ENCODE measurements around the gene FUBP3. TPM values are rescaled to one million over a fixed set of nuclear protein-coding genes. Genes with fewer than 3 reads are reported as not detected.

The FUBP3 gene
- total and polyA plus RNA-seq, 4 donors = 22.9 to 44.6 (median 35.1) TPM

DNA sequence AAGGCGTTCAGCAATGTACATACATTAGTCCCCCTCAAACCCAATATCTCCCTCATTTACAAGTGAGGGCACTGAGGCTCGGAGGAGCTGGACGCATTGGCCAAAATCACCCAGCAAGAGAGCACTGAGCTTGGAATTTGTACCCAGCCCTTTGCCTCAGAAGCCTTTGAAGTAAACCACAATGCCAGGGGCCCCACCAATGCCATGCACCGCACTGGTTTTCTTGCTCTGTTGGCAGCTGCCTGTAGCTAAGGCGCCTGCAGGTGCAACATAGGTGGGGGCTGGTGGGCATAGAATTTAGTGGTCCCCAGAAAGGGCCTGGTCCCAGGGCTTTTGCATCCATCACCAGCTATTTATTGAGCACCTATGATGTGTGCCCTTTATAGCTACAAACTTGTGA, 37.3 kb upstream of the FUBP3 start:
- WGBS, 2 donors = 66 to 89% methylated on average over 5 of the region's 5 CpGs
- H3K9ac ChIP-seq (ENCODE audit: insufficient read depth in 1 of 2, low read length in 2 of 2) = no peak overlapping the region
- peaks cover 0 to 41% (median 19%) of the 10 kb centered on the region in 3 donors for H3K27me3 ChIP-seq (ENCODE audit: control insufficient read depth in 3 of 3, insufficient read depth in 3 of 3, low read length in 2 of 3)
- no peak overlapping the region for H3K27ac ChIP-seq (ENCODE audit: low read depth in 1 of 2, low read length in 1 of 2)
- TF ChIP-seq, protein P1, sequence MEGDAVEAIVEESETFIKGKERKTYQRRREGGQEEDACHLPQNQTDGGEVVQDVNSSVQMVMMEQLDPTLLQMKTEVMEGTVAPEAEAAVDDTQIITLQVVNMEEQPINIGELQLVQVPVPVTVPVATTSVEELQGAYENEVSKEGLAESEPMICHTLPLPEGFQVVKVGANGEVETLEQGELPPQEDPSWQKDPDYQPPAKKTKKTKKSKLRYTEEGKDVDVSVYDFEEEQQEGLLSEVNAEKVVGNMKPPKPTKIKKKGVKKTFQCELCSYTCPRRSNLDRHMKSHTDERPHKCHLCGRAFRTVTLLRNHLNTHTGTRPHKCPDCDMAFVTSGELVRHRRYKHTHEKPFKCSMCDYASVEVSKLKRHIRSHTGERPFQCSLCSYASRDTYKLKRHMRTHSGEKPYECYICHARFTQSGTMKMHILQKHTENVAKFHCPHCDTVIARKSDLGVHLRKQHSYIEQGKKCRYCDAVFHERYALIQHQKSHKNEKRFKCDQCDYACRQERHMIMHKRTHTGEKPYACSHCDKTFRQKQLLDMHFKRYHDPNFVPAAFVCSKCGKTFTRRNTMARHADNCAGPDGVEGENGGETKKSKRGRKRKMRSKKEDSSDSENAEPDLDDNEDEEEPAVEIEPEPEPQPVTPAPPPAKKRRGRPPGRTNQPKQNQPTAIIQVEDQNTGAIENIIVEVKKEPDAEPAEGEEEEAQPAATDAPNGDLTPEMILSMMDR (IDR thresholded peaks at IDR 0.05; ENCODE audit: control extremely low read depth, extremely low read depth) = no peak
- H3K9me3 ChIP-seq (ENCODE audit: control insufficient read depth in 4 of 4, insufficient read depth in 3 of 4, low read length in 3 of 4) = no peaks in the 10 kb centered on the region
- ATAC-seq (ENCODE audit: insufficient read depth, low FRiP score) = no peak
- H3K4me1 ChIP-seq (ENCODE audit: control insufficient read depth in 5 of 5, insufficient read depth in 5 of 5, low read length in 5 of 5) = no peaks in the 10 kb centered on the region
- H3K4me3 ChIP-seq = no peak overlapping the region
- H3K36me3 ChIP-seq (ENCODE audit: control insufficient read depth in 4 of 4, insufficient read depth in 4 of 4, low read length in 4 of 4) = no peaks in the 10 kb centered on the region
- DNase-seq = no peak

DNA sequence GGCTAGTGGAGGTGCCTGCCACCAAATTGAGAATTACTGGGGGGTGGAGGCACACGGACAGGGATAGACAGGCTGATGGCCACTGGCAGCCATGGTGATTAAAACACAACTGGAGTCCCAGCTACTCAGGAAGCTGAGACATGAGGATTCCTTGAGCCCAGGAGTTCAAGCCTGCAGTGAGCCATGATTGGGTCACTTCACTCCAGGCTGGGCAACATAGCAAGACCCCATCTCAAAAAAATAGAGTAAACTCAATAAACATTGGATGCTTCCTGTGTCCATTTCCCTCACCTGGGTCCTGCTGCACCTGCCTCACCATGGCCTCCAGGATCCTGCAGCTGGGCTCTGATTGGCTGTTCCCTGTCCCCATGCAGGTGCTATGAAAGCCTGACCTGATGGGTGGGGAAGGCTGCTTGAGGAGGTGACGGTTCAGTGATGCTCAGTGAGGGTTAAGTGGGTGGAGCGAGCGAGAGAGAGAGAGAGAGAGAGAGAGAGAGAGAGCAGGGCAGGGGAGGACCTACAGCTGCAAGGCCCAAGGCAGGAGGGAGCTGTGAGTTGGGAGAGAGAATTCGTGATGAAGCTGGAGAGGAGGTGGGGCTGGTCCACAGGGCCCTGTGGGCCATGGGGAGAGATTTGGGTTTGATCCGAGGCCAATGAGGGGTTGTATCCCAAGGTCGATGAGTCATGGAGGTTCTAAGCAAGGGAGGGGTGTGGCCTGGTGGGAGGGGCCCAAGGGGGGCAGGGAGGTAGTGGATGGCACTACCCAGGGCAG, 36.7 kb upstream of the FUBP3 start:
- Histone ChIP-seq H3K27ac (ENCODE audit: low read depth in 1 of 2, low read length in 1 of 2) (no peak overlapping the region), H3K27me3 (ENCODE audit: control insufficient read depth in 3 of 3, insufficient read depth in 3 of 3, low read length in 2 of 3) (peaks cover 0 to 35% (median 13%) of the 10 kb centered on the region in 3 donors), H3K36me3 (ENCODE audit: control insufficient read depth in 4 of 4, insufficient read depth in 4 of 4, low read length in 4 of 4) (no peaks in the 10 kb centered on the region), H3K4me1 (ENCODE audit: control insufficient read depth in 5 of 5, insufficient read depth in 5 of 5, low read length in 5 of 5) (no peaks in the 10 kb centered on the region), H3K4me3 (no peak overlapping the region), H3K9ac (ENCODE audit: insufficient read depth in 1 of 2, low read length in 2 of 2) (no peak overlapping the region), H3K9me3 (ENCODE audit: control insufficient read depth in 4 of 4, insufficient read depth in 3 of 4, low read length in 3 of 4) (no peaks in the 10 kb centered on the region)
- TF ChIP-seq, protein P1 (IDR thresholded peaks at IDR 0.05; ENCODE audit: control extremely low read depth, extremely low read depth) = no peak
- no peak for DNase-seq
- WGBS, 2 donors = 68 to 73% methylated on average over 7 of the region's 7 CpGs
- no peak for ATAC-seq (ENCODE audit: insufficient read depth, low FRiP score)

DNA sequence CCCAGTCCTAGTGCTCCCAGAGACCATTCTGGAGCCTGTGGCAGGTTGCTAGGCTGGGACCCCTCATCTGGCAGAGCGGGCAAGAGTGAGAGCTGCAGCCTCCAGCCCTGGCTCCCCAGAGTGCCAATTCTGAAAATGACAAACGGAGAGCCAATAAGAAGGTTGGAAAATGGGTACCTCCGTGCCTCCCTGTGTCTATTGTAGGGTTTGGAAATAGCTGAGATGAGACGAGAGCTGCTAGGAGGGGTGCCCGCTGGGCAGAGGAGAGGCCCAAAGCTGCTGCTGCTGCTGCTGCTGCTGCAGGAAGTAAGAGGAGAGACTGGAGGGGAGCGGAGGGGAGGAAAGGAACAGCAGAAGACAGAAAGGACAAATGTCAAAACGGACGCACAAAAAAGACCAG, 36.0 kb upstream of the FUBP3 start:
- Histone ChIP-seq H3K36me3 (ENCODE audit: control insufficient read depth in 4 of 4, insufficient read depth in 4 of 4, low read length in 4 of 4) (no peaks in the 10 kb centered on the region), H3K4me3 (no peak overlapping the region), H3K9ac (ENCODE audit: insufficient read depth in 1 of 2, low read length in 2 of 2) (no peak overlapping the region), H3K9me3 (ENCODE audit: control insufficient read depth in 4 of 4, insufficient read depth in 3 of 4, low read length in 3 of 4) (no peaks in the 10 kb centered on the region), H3K27ac (ENCODE audit: low read depth in 1 of 2, low read length in 1 of 2) (no peak overlapping the region), H3K4me1 (ENCODE audit: control insufficient read depth in 5 of 5, insufficient read depth in 5 of 5, low read length in 5 of 5) (no peaks in the 10 kb centered on the region), H3K27me3 (ENCODE audit: control insufficient read depth in 3 of 3, insufficient read depth in 3 of 3, low read length in 2 of 3) (peaks cover 0 to 28% (median 12%) of the 10 kb centered on the region in 3 donors)
- 65% methylated on average over 8 of the region's 8 CpGs for WGBS, 2 donors
- no peak for DNase-seq
- ATAC-seq (ENCODE audit: insufficient read depth, low FRiP score) = no peak
- TF ChIP-seq, protein P1 (IDR thresholded peaks at IDR 0.05; ENCODE audit: control extremely low read depth, extremely low read depth) = no peak
